Neuronal stem cell (in vitro differentiated cells): Measurements from ENCODE around the gene COL16A1.

Experiments used
- DNase-seq: peaks from one replicate; pipeline ENCODE4 v3.0.0-alpha.2; 2013; ENCODE audit warnings: low spot score
- H2AFZ ChIP-seq: one replicate; pipeline ENCODE4 v1.6.1; 2013; ENCODE audit warnings: mild to moderate bottlenecking, low read length, inconsistent platforms
- H2AK5ac ChIP-seq: 2 replicates; pipeline ENCODE4 v1.6.1; 2013; ENCODE audit warnings: low read depth, mild to moderate bottlenecking, inconsistent platforms, low read length, moderate library complexity, mixed read lengths
- H2BK120ac ChIP-seq: 2 replicates; pipeline ENCODE4 v1.6.1; 2013; ENCODE audit warnings: low read depth, mild to moderate bottlenecking, inconsistent platforms, low read length, moderate library complexity, mixed read lengths
- H2BK12ac ChIP-seq: one replicate; pipeline ENCODE4 v1.6.1; 2013; ENCODE audit warnings: low read length, inconsistent platforms
- H2BK15ac ChIP-seq: 2 replicates; pipeline ENCODE4 v1.6.1; 2013; ENCODE audit warnings: mild to moderate bottlenecking, low read length, inconsistent platforms, mixed read lengths
- H2BK5ac ChIP-seq: one replicate; pipeline ENCODE4 v1.6.1; 2013; ENCODE audit warnings: inconsistent platforms, mild to moderate bottlenecking, low read length, moderate library complexity
- H3K14ac ChIP-seq: one replicate; pipeline ENCODE4 v1.6.1; 2013; ENCODE audit warnings: low read length, inconsistent platforms
- H3K18ac ChIP-seq: 2 replicates; pipeline ENCODE4 v1.6.1; 2013; ENCODE audit warnings: low read length, inconsistent platforms
- H3K23ac ChIP-seq: 2 replicates; pipeline ENCODE4 v1.6.1; 2013; ENCODE audit warnings: low read depth, mild to moderate bottlenecking, mixed read lengths, low read length, inconsistent platforms; ENCODE audit not compliant: poor library complexity
- H3K27ac ChIP-seq: replicated peaks from 3 replicates; pipeline ENCODE4 v1.5.1; 2013; ENCODE audit warnings: low read length, inconsistent platforms
- H3K27me3 ChIP-seq, 3 experiments: 2 replicates each; pipeline ENCODE4 v1.6.1; 2013; ENCODE audit warnings: low read length in 3 of 3, mild to moderate bottlenecking in 2 of 3, inconsistent platforms in 1 of 3, low read depth in 1 of 3, mixed read lengths in 1 of 3, moderate library complexity in 1 of 3; ENCODE audit not compliant: control insufficient read depth in 3 of 3, insufficient read depth in 3 of 3
- H3K36me3 ChIP-seq, 2 donors: replicated peaks in 1 of 2; 2 replicates each; pipeline ENCODE4 v1.6.1; 2013; ENCODE audit warnings: low read length in 2 of 2; ENCODE audit not compliant: control insufficient read depth in 2 of 2, insufficient read depth in 2 of 2
- H3K4ac ChIP-seq: 2 replicates; pipeline ENCODE4 v1.6.1; 2013; ENCODE audit warnings: inconsistent platforms, mild to moderate bottlenecking, low read length, moderate library complexity
- H3K4me1 ChIP-seq, 2 donors: 1 replicate in 1 of 2; 2 replicates in 1 of 2; pipeline ENCODE4 v1.6.1; 2013; ENCODE audit warnings: low read length in 2 of 2, low read depth in 1 of 2; ENCODE audit not compliant: control insufficient read depth in 2 of 2, insufficient read depth in 1 of 2
- H3K4me2 ChIP-seq: one replicate; pipeline ENCODE4 v1.6.1; 2013; ENCODE audit warnings: mild to moderate bottlenecking, low read length, inconsistent platforms; ENCODE audit not compliant: insufficient read depth, poor library complexity, severe bottlenecking
- H3K4me3 ChIP-seq, 2 donors: 2 replicates each; pipeline ENCODE4 v1.5.1; 2013; ENCODE audit warnings: low read length in 2 of 2, mild to moderate bottlenecking in 2 of 2, inconsistent platforms in 1 of 2, moderate library complexity in 1 of 2
- H3K79me1 ChIP-seq: one replicate; pipeline ENCODE4 v1.6.1; 2013; ENCODE audit warnings: low read depth, mild to moderate bottlenecking, inconsistent platforms, low read length, moderate library complexity
- H3K9ac ChIP-seq: one replicate; pipeline ENCODE4 v1.6.1; 2013; ENCODE audit warnings: mild to moderate bottlenecking, low read depth, low read length, inconsistent platforms; ENCODE audit not compliant: poor library complexity
- H3K9me3 ChIP-seq, 2 donors: replicated peaks in 1 of 2; 2 replicates each; pipeline versions ENCODE3 to v1.6.1; 2013; ENCODE audit warnings: low read length in 2 of 2, mild to moderate bottlenecking in 2 of 2, inconsistent platforms in 1 of 2, low read depth in 1 of 2, mixed read lengths in 1 of 2, moderate library complexity in 1 of 2; ENCODE audit not compliant: control insufficient read depth in 2 of 2, insufficient read depth in 1 of 2
- H4K8ac ChIP-seq: one replicate; pipeline ENCODE4 v1.6.1; 2013; ENCODE audit warnings: low read depth, mild to moderate bottlenecking, inconsistent platforms, low read length, moderate library complexity
- H4K91ac ChIP-seq: one replicate; pipeline ENCODE4 v1.6.1; 2013; ENCODE audit warnings: low read length, low read depth, mild to moderate bottlenecking, inconsistent platforms; ENCODE audit not compliant: poor library complexity
- WGBS, 2 donors: extraction: QIAGEN DNeasy Blood & Tissue Kit; methylation state at CpG; one replicate each; pipeline ENCODE4 v1.1.7; 2013; ENCODE audit warnings: missing lambda C conversion rate in 2 of 2, mixed read lengths in 1 of 2; ENCODE audit not compliant: insufficient read length in 2 of 2, insufficient replicate concordance in 1 of 2; ENCODE audit errors: extremely low coverage in 2 of 2; 5-methylcytosine and 5-hydroxymethylcytosine counted together

Gene COL16A1

GRCh38 chr1:31655104-31655503 is 48.7 kb downstream of the COL16A1 start:
- Histone ChIP-seq H3K4ac (no peak overlapping the region), H4K91ac (no peak overlapping the region), H2BK5ac (no peak overlapping the region), H3K36me3 (no peaks in the 10 kb centered on the region), H4K8ac (no peak overlapping the region), H3K4me2 (no peak overlapping the region), H2BK15ac (no peak overlapping the region), H3K18ac (no peak overlapping the region), H2BK12ac (no peak overlapping the region), H3K14ac (peak overlapping the region; percentile 17), H3K27ac (no peak overlapping the region), H3K9me3 (no peaks in the 10 kb centered on the region), H3K4me3 (no peak overlapping the region), H2AFZ (no peak overlapping the region), H3K4me1 (peaks cover 3 to 7% of the 10 kb centered on the region in 2 donors), H2AK5ac (no peak overlapping the region), H3K9ac (no peak overlapping the region), H2BK120ac (no peak overlapping the region), H3K27me3 (peaks cover 0 to 56% (median 0%) of the 10 kb centered on the region in 3 experiments), H3K79me1 (no peaks in the 10 kb centered on the region), H3K23ac (no peak overlapping the region)
- WGBS, 2 donors, result no CpG with 5 or more reads among the region's 6 CpGs
- no peak for DNase-seq

DNA sequence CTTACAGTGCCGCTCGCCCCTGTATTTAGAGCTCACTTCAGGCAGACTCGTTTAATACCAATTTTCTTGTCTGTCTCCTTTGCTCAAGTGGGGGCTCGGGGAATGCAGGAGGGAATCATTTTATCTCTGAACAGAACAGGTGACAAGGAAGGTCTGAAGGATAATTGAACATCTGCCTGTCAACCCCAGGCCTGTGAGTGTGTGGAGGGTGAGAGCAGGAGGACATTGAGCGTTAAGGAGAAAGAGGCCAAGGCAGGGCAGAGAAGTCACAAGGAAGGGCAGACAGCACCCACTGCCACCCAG is 49.4 kb downstream of the COL16A1 start:
- Histone ChIP-seq H3K27me3 (peaks cover 0 to 56% (median 0%) of the 10 kb centered on the region in 3 experiments), H3K4ac (no peak overlapping the region), H3K14ac (no peak overlapping the region), H3K9me3 (no peaks in the 10 kb centered on the region), H4K8ac (no peak overlapping the region), H2BK12ac (no peak overlapping the region), H2AK5ac (no peak overlapping the region), H3K79me1 (no peaks in the 10 kb centered on the region), H2BK120ac (no peak overlapping the region), H2AFZ (no peak overlapping the region), H2BK15ac (no peak overlapping the region), H3K27ac (no peak overlapping the region), H3K23ac (no peak overlapping the region), H2BK5ac (no peak overlapping the region), H3K36me3 (no peaks in the 10 kb centered on the region), H4K91ac (no peak overlapping the region), H3K18ac (no peak overlapping the region), H3K4me1 (peaks cover 3 to 7% of the 10 kb centered on the region in 2 donors), H3K9ac (no peak overlapping the region), H3K4me3 (no peak overlapping the region), H3K4me2 (no peak overlapping the region)
- DNase-seq, result no peak
- no CpG with 5 or more reads among the region's 5 CpGs for WGBS, 2 donors

- Histone ChIP-seq H4K91ac (no peak overlapping the region), H3K36me3 (no peaks in the 10 kb centered on the region), H3K9me3 (no peaks in the 10 kb centered on the region), H3K23ac (no peak overlapping the region), H3K4me2 (no peak overlapping the region), H3K18ac (no peak overlapping the region), H3K79me1 (no peaks in the 10 kb centered on the region), H2BK12ac (no peak overlapping the region), H2BK15ac (no peak overlapping the region), H2BK5ac (no peak overlapping the region), H3K27me3 (peaks cover 0 to 55% (median 0%) of the 10 kb centered on the region in 3 experiments), H2AK5ac (no peak overlapping the region), H3K27ac (no peak overlapping the region), H2BK120ac (no peak overlapping the region), H3K9ac (peak overlapping the region; percentile 6), H3K4me3 (no peak overlapping the region), H3K14ac (no peak overlapping the region), H4K8ac (no peak overlapping the region), H3K4me1 (peaks cover 3 to 7% of the 10 kb centered on the region in 2 donors), H2AFZ (no peak overlapping the region), H3K4ac (no peak overlapping the region)
- DNase-seq, result no peak
- no CpG with 5 or more reads among the region's 12 CpGs for WGBS, 2 donors
Measured at GRCh38 chr1:31653717-31654473, 49.9 kb downstream of the COL16A1 start.

- H3K27ac ChIP-seq, result no peak overlapping the region
- H3K4ac ChIP-seq, result no peak overlapping the region
- H3K36me3 ChIP-seq, result no peaks in the 10 kb centered on the region
- H2AFZ ChIP-seq, result no peak overlapping the region
- WGBS, 2 donors, result no CpG with 5 or more reads among the region's 4 CpGs
- no peak overlapping the region for H2BK120ac ChIP-seq
- no peak for DNase-seq
- no peak overlapping the region for H2BK12ac ChIP-seq
- H4K8ac ChIP-seq, result no peak overlapping the region
- no peak overlapping the region for H3K23ac ChIP-seq
- H3K79me1 ChIP-seq, result no peaks in the 10 kb centered on the region
- H2BK5ac ChIP-seq, result no peak overlapping the region
- H4K91ac ChIP-seq, result no peak overlapping the region
- H3K9ac ChIP-seq, result no peak overlapping the region
- H3K9me3 ChIP-seq, result no peaks in the 10 kb centered on the region
- no peak overlapping the region for H2BK15ac ChIP-seq
- H3K4me2 ChIP-seq, result no peak overlapping the region
- peaks cover 0 to 46% (median 0%) of the 10 kb centered on the region in 3 experiments for H3K27me3 ChIP-seq
- no peak overlapping the region for H3K14ac ChIP-seq
- H3K4me3 ChIP-seq, result no peak overlapping the region
- no peak overlapping the region for H3K18ac ChIP-seq
- peaks cover 0 to 7% of the 10 kb centered on the region in 2 donors for H3K4me1 ChIP-seq
- no peak overlapping the region for H2AK5ac ChIP-seq
Measured at GRCh38 chr1:31652891-31653499, 50.8 kb downstream of the COL16A1 start.
